ENCODE measurements around the gene RAB30.

The RAB30 gene

GRCh38 chr11:83039566-83039965 lies 32.1 kb downstream of the RAB30 start:
- DNase-seq (ENCODE audit: low read depth in 3 of 3) = no peak

- no peak for DNase-seq (ENCODE audit: low read depth in 3 of 3)
Observed at GRCh38 chr11:83037877-83038276, 33.8 kb downstream of the RAB30 start.

- DNase-seq (ENCODE audit: low read depth in 3 of 3) = no peak
Observed at GRCh38 chr11:83036701-83037100, 35.0 kb downstream of the RAB30 start.

GRCh38 chr11:83035070-83035854 lies 36.4 kb downstream of the RAB30 start:
- DNase-seq (ENCODE audit: low read depth in 3 of 3) = no peak

- DNase-seq (ENCODE audit: low read depth in 3 of 3) = no peak
Observed at GRCh38 chr11:83034673-83035014, 37.1 kb downstream of the RAB30 start.

- no peak for DNase-seq (ENCODE audit: low read depth in 3 of 3)
Observed at GRCh38 chr11:83033972-83034672, 37.6 kb downstream of the RAB30 start.

- no peak for DNase-seq (ENCODE audit: low read depth in 3 of 3)
Observed at GRCh38 chr11:83033371-83033770, 38.3 kb downstream of the RAB30 start.

- DNase-seq (ENCODE audit: low read depth in 3 of 3) = no peak
Observed at GRCh38 chr11:83031127-83031526, 40.6 kb downstream of the RAB30 start.

- no peak for DNase-seq (ENCODE audit: low read depth in 3 of 3)
Observed at GRCh38 chr11:83027794-83028193, 43.9 kb downstream of the RAB30 start.

GRCh38 chr11:83027289-83027688 lies 44.4 kb downstream of the RAB30 start:
- DNase-seq (ENCODE audit: low read depth in 3 of 3) = no peak

- no peak for DNase-seq (ENCODE audit: low read depth in 3 of 3)
Observed at GRCh38 chr11:83026229-83026628, 45.5 kb downstream of the RAB30 start.

- no peak for DNase-seq (ENCODE audit: low read depth in 3 of 3)
Observed at GRCh38 chr11:83025267-83025704, 46.4 kb downstream of the RAB30 start.

GRCh38 chr11:83024270-83024854 lies 47.3 kb downstream of the RAB30 start:
- no peak for DNase-seq (ENCODE audit: low read depth in 3 of 3)

- no peak for DNase-seq (ENCODE audit: low read depth in 3 of 3)
Observed at GRCh38 chr11:83023410-83023809, 48.3 kb downstream of the RAB30 start.

GRCh38 chr11:83021780-83022125 lies 49.9 kb downstream of the RAB30 start:
- DNase-seq (ENCODE audit: low read depth in 3 of 3) = no peak

- no peak for DNase-seq (ENCODE audit: low read depth in 3 of 3)
Observed at GRCh38 chr11:83020942-83021779, 50.5 kb downstream of the RAB30 start.

GRCh38 chr11:83019888-83020579 lies 51.7 kb downstream of the RAB30 start:
- DNase-seq (ENCODE audit: low read depth in 3 of 3) = no peak

GRCh38 chr11:83014951-83015350 lies 56.7 kb downstream of the RAB30 start:
- DNase-seq (ENCODE audit: low read depth in 3 of 3) = no peak

GRCh38 chr11:83012168-83013067 lies 59.3 kb downstream of the RAB30 start:
- DNase-seq (ENCODE audit: low read depth in 3 of 3) = no peak

- DNase-seq (ENCODE audit: low read depth in 3 of 3) = no peak
Observed at GRCh38 chr11:83011333-83012167, 60.1 kb downstream of the RAB30 start.

All from stimulated activated CD4-positive, alpha-beta T cell treated with anti-CD3 and anti-CD28 coated beads, TNF-alpha, amount 100 ng/mL, for 4 hours (primary cell).